ACC112 (cell line): ENCODE results near the gene MSX1.
"Not testable (repeated sequence)": the region's sequence is repeated elsewhere in the genome, so short reads cannot be mapped to it uniquely, and the experiment has no call there.

ENCODE experiments used
- H2AFZ ChIP-seq: fragments of 200-600 bp; sonication (generic); one replicate; pipeline ENCODE4 v1.6.0; 2017; ENCODE audit warnings: antibody characterized with exemption, low read length; ENCODE audit not compliant: unreplicated experiment
- H3K27ac ChIP-seq: fragments of 200-600 bp; sonication (generic); 2 replicates; pipeline ENCODE4 v1.5.1; 2014; ENCODE audit warnings: low read depth, mild to moderate bottlenecking, antibody characterized with exemption, low read length, moderate library complexity
- H3K27me3 ChIP-seq: fragments of 200-600 bp; sonication (generic); 2 replicates; pipeline ENCODE4 v1.6.1; 2014; ENCODE audit warnings: mild to moderate bottlenecking, antibody characterized with exemption, low read length, moderate library complexity, mixed read lengths; ENCODE audit not compliant: insufficient read depth
- H3K36me3 ChIP-seq: fragments of 200-600 bp; sonication (generic); 2 replicates; pipeline ENCODE4 v1.6.1; 2016; ENCODE audit warnings: mild to moderate bottlenecking, antibody characterized with exemption, low read length, moderate library complexity, mixed read lengths; ENCODE audit not compliant: insufficient read depth
- H3K4me1 ChIP-seq: fragments of 200-600 bp; sonication (generic); one replicate; pipeline ENCODE4 v1.6.1; 2016; ENCODE audit warnings: low read length, mixed read lengths; ENCODE audit not compliant: insufficient read depth, unreplicated experiment, control insufficient read depth
- H3K4me3 ChIP-seq: fragments of 200-600 bp; sonication (generic); 2 replicates; pipeline ENCODE4 v1.5.1; 2014; ENCODE audit warnings: mild to moderate bottlenecking, low read depth, low read length
- H3K79me2 ChIP-seq: fragments of 200-600 bp; sonication (generic); one replicate; pipeline ENCODE4 v1.6.0; 2016; ENCODE audit warnings: low read length; ENCODE audit not compliant: control insufficient read depth, unreplicated experiment, insufficient read depth

Gene MSX1

GRCh38 chr4:4859325-4859798 is at the start of gene MSX1:
Gene MSX1, plus strand, starts transcription at chr4:4859665. Its CDS starts 235 bp downstream, at chr4:4859900.
- H3K4me1 ChIP-seq, result peaks cover 6% of the 10 kb centered on the region
- H3K27me3 ChIP-seq, result no peaks in the 10 kb centered on the region
- peak within 1 kb of the TSS; percentile 66; the same call in 1 of the 2 replicates for H3K27ac ChIP-seq
- H3K4me3 ChIP-seq, result peak within 1 kb of the TSS; percentile 88
- peaks cover 12% of the 10 kb centered on the region; the same call in 1 of the 2 replicates for H3K36me3 ChIP-seq
- peak within 1 kb of the TSS; percentile 97 for H2AFZ ChIP-seq
- H3K79me2 ChIP-seq, result peaks cover 31% of the 10 kb centered on the region

GRCh38 chr4:4810092-4810774 is 49.2 kb upstream of the MSX1 start:
- Histone ChIP-seq H3K27ac (no peak overlapping the region), H3K4me1 (no peaks in the 10 kb centered on the region), H3K27me3 (peaks cover 55% of the 10 kb centered on the region), H3K4me3 (no peak overlapping the region), H2AFZ (no peak overlapping the region), H3K36me3 (no peaks in the 10 kb centered on the region), H3K79me2 (no peaks in the 10 kb centered on the region)

GRCh38 chr4:4810778-4811177 is 48.7 kb upstream of the MSX1 start:
- H3K27ac ChIP-seq, result no peak overlapping the region
- H3K36me3 ChIP-seq, result no peaks in the 10 kb centered on the region
- no peak overlapping the region for H2AFZ ChIP-seq
- no peaks in the 10 kb centered on the region for H3K4me1 ChIP-seq
- no peak overlapping the region for H3K4me3 ChIP-seq
- H3K27me3 ChIP-seq, result peaks cover 60% of the 10 kb centered on the region
- no peaks in the 10 kb centered on the region for H3K79me2 ChIP-seq

GRCh38 chr4:4812145-4812794 is 47.2 kb upstream of the MSX1 start:
- Histone ChIP-seq H3K27me3 (peaks cover 72% of the 10 kb centered on the region), H2AFZ (no peak overlapping the region), H3K27ac (no peak overlapping the region), H3K4me3 (no peak overlapping the region), H3K4me1 (no peaks in the 10 kb centered on the region), H3K79me2 (no peaks in the 10 kb centered on the region), H3K36me3 (no peaks in the 10 kb centered on the region)

GRCh38 chr4:4818415-4819212 is 40.9 kb upstream of the MSX1 start:
- no peaks in the 10 kb centered on the region for H3K36me3 ChIP-seq

GRCh38 chr4:4819213-4819606 is 40.3 kb upstream of the MSX1 start:
- no peak overlapping the region for H3K4me3 ChIP-seq
- H3K79me2 ChIP-seq, result no peaks in the 10 kb centered on the region
- no peaks in the 10 kb centered on the region for H3K36me3 ChIP-seq
- no peaks in the 10 kb centered on the region for H3K4me1 ChIP-seq
- H2AFZ ChIP-seq, result no peak overlapping the region
- H3K27ac ChIP-seq, result no peak overlapping the region
- peaks cover 42% of the 10 kb centered on the region for H3K27me3 ChIP-seq

More at GRCh38 chr4:4818415-4819212, 40.9 kb upstream of the MSX1 start:
- Histone ChIP-seq H2AFZ (no peak overlapping the region), H3K27me3 (peaks cover 48% of the 10 kb centered on the region), H3K79me2 (no peaks in the 10 kb centered on the region), H3K4me3 (no peak overlapping the region), H3K4me1 (no peaks in the 10 kb centered on the region), H3K27ac (no peak overlapping the region)

GRCh38 chr4:4820261-4820660 is 39.2 kb upstream of the MSX1 start:
- no peak overlapping the region for H3K27ac ChIP-seq
- H3K36me3 ChIP-seq, result no peaks in the 10 kb centered on the region
- H3K27me3 ChIP-seq, result peaks cover 38% of the 10 kb centered on the region
- H3K4me3 ChIP-seq, result no peak overlapping the region
- H2AFZ ChIP-seq, result no peak overlapping the region
- no peaks in the 10 kb centered on the region for H3K4me1 ChIP-seq
- no peaks in the 10 kb centered on the region for H3K79me2 ChIP-seq

- H2AFZ ChIP-seq, result no peak overlapping the region
- H3K36me3 ChIP-seq, result no peaks in the 10 kb centered on the region
- peaks cover 34% of the 10 kb centered on the region for H3K27me3 ChIP-seq
- H3K27ac ChIP-seq, result no peak overlapping the region
- no peaks in the 10 kb centered on the region for H3K79me2 ChIP-seq
- no peaks in the 10 kb centered on the region for H3K4me1 ChIP-seq
- H3K4me3 ChIP-seq, result no peak overlapping the region
These were observed 38.7 kb upstream of the MSX1 start for GRCh38 chr4:4820739-4821138.

- no peak overlapping the region for H3K27ac ChIP-seq
- no peaks in the 10 kb centered on the region for H3K4me1 ChIP-seq
- H3K27me3 ChIP-seq, result peaks cover 31% of the 10 kb centered on the region
- H3K4me3 ChIP-seq, result no peak overlapping the region
- no peaks in the 10 kb centered on the region for H3K36me3 ChIP-seq
- H2AFZ ChIP-seq, result no peak overlapping the region
- H3K79me2 ChIP-seq, result no peaks in the 10 kb centered on the region
These were observed 37.9 kb upstream of the MSX1 start for GRCh38 chr4:4821577-4821976.

GRCh38 chr4:4822286-4822685 is 37.2 kb upstream of the MSX1 start:
- peaks cover 29% of the 10 kb centered on the region for H3K27me3 ChIP-seq
- not testable (repeated sequence) for H3K36me3 ChIP-seq, H3K4me3 ChIP-seq, H3K27ac ChIP-seq, H2AFZ ChIP-seq, H3K4me1 ChIP-seq, H3K79me2 ChIP-seq
